Activated CD4-positive, alpha-beta memory T cell treated with anti-CD3 and anti-CD28 coated beads, Interleukin-2, amount 10 ng/mL, durations not matched to agents 7 days and 5 days (primary cell): ENCODE measurements around the gene HES6. TPM values are rescaled to one million over a fixed set of nuclear protein-coding genes. Genes with fewer than 3 reads are reported as not detected.

ENCODE experiments used
- CTCF ChIA-PET: fragments of 350-600 bp; sonication (Branson Sonifier 250); formaldehyde crosslinking; loops from one replicate; lab custom pipeline; 2021; ENCODE audit warnings: antibody characterized with exemption, inconsistent platforms; lab: Charles Lee
- POLR2A ChIA-PET: fragments of 350-600 bp; sonication (Branson Sonifier 250); formaldehyde crosslinking; loops from one replicate; lab custom pipeline; 2021; ENCODE audit warnings: antibody characterized with exemption; lab: Charles Lee
- DNase-seq: peaks from one replicate; pipeline ENCODE4 v3.0.0-alpha.2; 2020
- H3K27ac Mint-ChIP-seq: one replicate; pipeline ENCODE4 v1.8.0; 2021; ENCODE audit warnings: mild to moderate bottlenecking, mixed read lengths
- H3K27me3 Mint-ChIP-seq: one replicate; pipeline ENCODE4 v1.8.0; 2021; ENCODE audit warnings: mixed read lengths
- H3K36me3 Mint-ChIP-seq: one replicate; pipeline ENCODE4 v1.8.0; 2021; ENCODE audit warnings: low read depth, mixed read lengths
- H3K4me1 Mint-ChIP-seq: one replicate; pipeline ENCODE4 v1.8.0; 2021; ENCODE audit warnings: mixed read lengths
- H3K4me3 Mint-ChIP-seq: one replicate; pipeline ENCODE4 v1.8.0; 2021; ENCODE audit warnings: mild to moderate bottlenecking, mixed read lengths
- H3K9me3 Mint-ChIP-seq: one replicate; pipeline ENCODE4 v1.8.0; 2021; ENCODE audit warnings: mixed read lengths
- total RNA-seq, 2 experiments: library from RNA; stranded (reverse); gene quantifications; one replicate each; pipeline ENCODE4 v1.2.3, GENCODE V29; 2021

HES6 gene
- total RNA-seq, 2 experiments from 2014 or later: 2.7 to 3.7 TPM

- Mint-ChIP-seq H3K4me1 (peaks cover 11% of the 10 kb centered on the region), H3K27ac (no peak overlapping the region), H3K36me3 (peaks cover 3% of the 10 kb centered on the region), H3K9me3 (no peaks in the 10 kb centered on the region), H3K27me3 (no peaks in the 10 kb centered on the region), H3K4me3 (no peak overlapping the region)
- ChIA-PET POLR2A (no interaction called here), CTCF (interaction anchor here (1.3 kb wide), 1 partner anchor 97 kb away, joined by 4 read pairs; no protein-coding TSS in a partner anchor)
- no peak for DNase-seq
These were observed 18.2 kb upstream of the HES6 start for GRCh38 chr2:238257786-238258700.

GRCh38 chr2:238256594-238257104 is 16.8 kb upstream of the HES6 start:
- peaks cover 3% of the 10 kb centered on the region for H3K36me3 Mint-ChIP-seq

GRCh38 chr2:238256111-238256510 is 16.3 kb upstream of the HES6 start:
- Mint-ChIP-seq H3K27me3 (no peaks in the 10 kb centered on the region), H3K9me3 (no peaks in the 10 kb centered on the region), H3K4me1 (peaks cover 11% of the 10 kb centered on the region), H3K27ac (no peak overlapping the region), H3K4me3 (no peak overlapping the region), H3K36me3 (peaks cover 3% of the 10 kb centered on the region)
- no peak for DNase-seq
- POLR2A ChIA-PET: no interaction called here
- CTCF ChIA-PET: interaction anchor here (0.7 to 1.6 kb wide), 4 partner anchors 9 to 54 kb away, joined by 3 to 6 read pairs (median 3); partner anchors contain the start of gene HES6

More at GRCh38 chr2:238256594-238257104, 16.8 kb upstream of the HES6 start:
- Mint-ChIP-seq H3K4me1 (peaks cover 11% of the 10 kb centered on the region), H3K27ac (no peak overlapping the region), H3K27me3 (no peaks in the 10 kb centered on the region), H3K4me3 (no peak overlapping the region), H3K9me3 (no peaks in the 10 kb centered on the region)
- POLR2A ChIA-PET: no interaction called here
- CTCF ChIA-PET: interaction anchor here (0.7 to 1.0 kb wide), 3 partner anchors 9 to 54 kb away, joined by 3 read pairs; partner anchors contain the start of gene HES6
- peak; percentile 78 for DNase-seq

- Mint-ChIP-seq H3K27me3 (no peaks in the 10 kb centered on the region), H3K36me3 (peaks cover 3% of the 10 kb centered on the region), H3K4me1 (peaks cover 11% of the 10 kb centered on the region), H3K27ac (no peak overlapping the region), H3K4me3 (no peak overlapping the region), H3K9me3 (no peaks in the 10 kb centered on the region)
- ChIA-PET CTCF (interaction anchor here (0.7 to 1.6 kb wide), 2 partner anchors 10 to 53 kb away, joined by 3 to 6 read pairs; no protein-coding TSS in a partner anchor), POLR2A (interaction anchor here (0.6 kb wide), 1 partner anchor 52 kb away, joined by 3 read pairs; the partner anchor contains the start of gene ILKAP)
- no peak for DNase-seq
These were observed 15.8 kb upstream of the HES6 start for GRCh38 chr2:238255636-238256035.

GRCh38 chr2:238255151-238255551 is 15.3 kb upstream of the HES6 start:
- Mint-ChIP-seq H3K9me3 (no peaks in the 10 kb centered on the region), H3K27ac (no peak overlapping the region), H3K4me1 (peaks cover 11% of the 10 kb centered on the region), H3K27me3 (no peaks in the 10 kb centered on the region), H3K4me3 (no peak overlapping the region), H3K36me3 (peaks cover 3% of the 10 kb centered on the region)
- CTCF ChIA-PET: interaction anchor here (0.8 to 1.6 kb wide), 2 partner anchors 8 to 10 kb away, joined by 3 to 6 read pairs; no protein-coding TSS in a partner anchor
- POLR2A ChIA-PET: interaction anchor here (0.6 kb wide), 1 partner anchor 51 kb away, joined by 3 read pairs; the partner anchor contains the start of gene ILKAP
- DNase-seq: no peak

- no peak for DNase-seq
- ChIA-PET POLR2A (no interaction called here), CTCF (interaction anchor here (0.8 to 2.5 kb wide), 4 partner anchors 9 to 509 kb away, joined by 3 to 14 read pairs (median 4); no protein-coding TSS in a partner anchor)
- H3K27ac Mint-ChIP-seq: no peak overlapping the region
- H3K4me1 Mint-ChIP-seq: peaks cover 3% of the 10 kb centered on the region
- no peaks in the 10 kb centered on the region for H3K27me3 Mint-ChIP-seq
- H3K36me3 Mint-ChIP-seq: peaks cover 3% of the 10 kb centered on the region
- H3K9me3 Mint-ChIP-seq: no peaks in the 10 kb centered on the region
- no peak overlapping the region for H3K4me3 Mint-ChIP-seq
These were observed 14.4 kb upstream of the HES6 start for GRCh38 chr2:238254095-238254723.

- H3K27ac Mint-ChIP-seq: no peak overlapping the region
- H3K4me1 Mint-ChIP-seq: no peaks in the 10 kb centered on the region
- peaks cover 3% of the 10 kb centered on the region for H3K36me3 Mint-ChIP-seq
- DNase-seq: no peak
- no peaks in the 10 kb centered on the region for H3K9me3 Mint-ChIP-seq
- POLR2A ChIA-PET: no interaction called here
- H3K27me3 Mint-ChIP-seq: no peaks in the 10 kb centered on the region
- H3K4me3 Mint-ChIP-seq: no peak overlapping the region
- CTCF ChIA-PET: interaction anchor here (2.5 kb wide), 1 partner anchor 11 kb away, joined by 14 read pairs; no protein-coding TSS in a partner anchor
These were observed 13.2 kb upstream of the HES6 start for GRCh38 chr2:238252766-238253630.

- H3K4me1 Mint-ChIP-seq: no peaks in the 10 kb centered on the region
- CTCF ChIA-PET: interaction anchor here (2.5 kb wide), 1 partner anchor 12 kb away, joined by 14 read pairs; no protein-coding TSS in a partner anchor
- H3K9me3 Mint-ChIP-seq: no peaks in the 10 kb centered on the region
- H3K4me3 Mint-ChIP-seq: no peak overlapping the region
- H3K27me3 Mint-ChIP-seq: no peaks in the 10 kb centered on the region
- DNase-seq: no peak
- POLR2A ChIA-PET: no interaction called here
- no peak overlapping the region for H3K27ac Mint-ChIP-seq
- peaks cover 3% of the 10 kb centered on the region for H3K36me3 Mint-ChIP-seq
These were observed 12.1 kb upstream of the HES6 start for GRCh38 chr2:238251986-238252385.

GRCh38 chr2:238251331-238251730 is 11.5 kb upstream of the HES6 start:
- POLR2A ChIA-PET: interaction anchor here (0.9 kb wide), 1 partner anchor 12 kb away, joined by 4 read pairs; no protein-coding TSS in a partner anchor
- CTCF ChIA-PET: no interaction called here
- no peak for DNase-seq
- Mint-ChIP-seq H3K9me3 (no peaks in the 10 kb centered on the region), H3K4me1 (no peaks in the 10 kb centered on the region), H3K27me3 (no peaks in the 10 kb centered on the region), H3K36me3 (peaks cover 3% of the 10 kb centered on the region), H3K27ac (no peak overlapping the region), H3K4me3 (no peak overlapping the region)

GRCh38 chr2:238250896-238251295 is 11.1 kb upstream of the HES6 start:
- Mint-ChIP-seq H3K27me3 (no peaks in the 10 kb centered on the region), H3K9me3 (no peaks in the 10 kb centered on the region)
- POLR2A ChIA-PET: interaction anchor here (0.9 kb wide), 1 partner anchor 12 kb away, joined by 4 read pairs; no protein-coding TSS in a partner anchor

GRCh38 chr2:238247841-238248453 is 8.1 kb upstream of the HES6 start:
- ChIA-PET CTCF (no interaction called here), POLR2A (interaction anchor here (1.0 kb wide), 1 partner anchor 11 kb away, joined by 4 read pairs; no protein-coding TSS in a partner anchor)
- no peaks in the 10 kb centered on the region for H3K4me1 Mint-ChIP-seq
- no peaks in the 10 kb centered on the region for H3K9me3 Mint-ChIP-seq
- H3K4me3 Mint-ChIP-seq: no peak overlapping the region
- H3K36me3 Mint-ChIP-seq: no peaks in the 10 kb centered on the region
- no peak overlapping the region for H3K27ac Mint-ChIP-seq
- no peak for DNase-seq
- H3K27me3 Mint-ChIP-seq: no peaks in the 10 kb centered on the region

More at GRCh38 chr2:238250896-238251295, 11.1 kb upstream of the HES6 start:
- CTCF ChIA-PET: no interaction called here
- DNase-seq: no peak
- no peaks in the 10 kb centered on the region for H3K4me1 Mint-ChIP-seq
- H3K4me3 Mint-ChIP-seq: no peak overlapping the region
- peaks cover 3% of the 10 kb centered on the region for H3K36me3 Mint-ChIP-seq
- H3K27ac Mint-ChIP-seq: no peak overlapping the region
